Hepatocyte (in vitro differentiated cells): Measurements from ENCODE around the gene PTPRE. TPM values are rescaled to one million over a fixed set of nuclear protein-coding genes. Genes with fewer than 3 reads are reported as not detected.

Experiments
- DNase-seq: peaks from one replicate; pipeline ENCODE4 v3.0.0-alpha.2; 2016; ENCODE audit warnings: low spot score
- H2AFZ ChIP-seq: fragments of 200-600 bp; sonication (generic); 2 replicates; pipeline ENCODE4 v1.6.0; 2016; ENCODE audit warnings: antibody characterized with exemption, mild to moderate bottlenecking
- H3K27ac ChIP-seq: fragments of 200-600 bp; sonication (generic); 2 replicates; pipeline ENCODE4 v1.5.1; 2016; ENCODE audit warnings: mild to moderate bottlenecking
- H3K27me3 ChIP-seq: fragments of 200-600 bp; sonication (generic); 2 replicates; pipeline ENCODE4 v1.6.1; 2016
- H3K36me3 ChIP-seq: fragments of 200-600 bp; sonication (generic); replicated peaks from 2 replicates; pipeline ENCODE4 v1.5.1; 2016; ENCODE audit warnings: low read depth; ENCODE audit not compliant: insufficient read depth
- H3K4me1 ChIP-seq: fragments of 200-600 bp; sonication (generic); 2 replicates; pipeline ENCODE4 v1.5.1; 2016; ENCODE audit warnings: mild to moderate bottlenecking, moderate library complexity; ENCODE audit not compliant: insufficient read depth
- H3K4me2 ChIP-seq: fragments of 200-600 bp; sonication (generic); 2 replicates; pipeline ENCODE4 v1.6.0; 2016
- H3K4me3 ChIP-seq: fragments of 200-600 bp; sonication (generic); 2 replicates; pipeline ENCODE4 v1.5.1; 2016; ENCODE audit warnings: mild to moderate bottlenecking
- H3K79me2 ChIP-seq: fragments of 200-600 bp; sonication (generic); 2 replicates; pipeline ENCODE4 v1.6.0; 2017; ENCODE audit warnings: mild to moderate bottlenecking
- H3K9me2 ChIP-seq: fragments of 200-600 bp; sonication (generic); replicated peaks from 2 replicates; pipeline ENCODE4 v1.6.0; 2017; ENCODE audit warnings: mild to moderate bottlenecking; ENCODE audit not compliant: insufficient read depth
- H3K9me3 ChIP-seq: fragments of 200-600 bp; sonication (generic); 2 replicates; pipeline ENCODE4 v1.5.1; 2016; ENCODE audit warnings: low read depth, mild to moderate bottlenecking
- H4K20me1 ChIP-seq: fragments of 200-600 bp; sonication (generic); 2 replicates; pipeline ENCODE4 v1.6.0; 2016; ENCODE audit warnings: mild to moderate bottlenecking; ENCODE audit not compliant: insufficient read depth, poor library complexity, severe bottlenecking
- EZH2 ChIP-seq: fragments of 200-600 bp; sonication (generic); IDR thresholded peaks from 2 replicates; pipeline ENCODE4 v1.6.1; 2016; ENCODE audit warnings: antibody characterized with exemption, mild to moderate bottlenecking, borderline replicate concordance
- EZH2phosphoT487 ChIP-seq: fragments of 200-600 bp; sonication (generic); IDR thresholded peaks from one replicate; pipeline ENCODE4 v1.6.1; 2018; ENCODE audit warnings: antibody characterized with exemption, mild to moderate bottlenecking, low read depth, moderate library complexity; ENCODE audit not compliant: unreplicated experiment, severe bottlenecking
- WGBS: methylation state at CpG from one replicate; pipeline ENCODE4 v1.1.6; 2016; ENCODE audit warnings: low lambda C conversion rate; ENCODE audit errors: missing lambda C conversion rate; 5-methylcytosine and 5-hydroxymethylcytosine counted together
- polyA plus RNA-seq: library from polyadenylated mRNA; unstranded; fragments of >200 nt; fragmentation: Nextera tagmentation; extraction: Ambion mirVana; gene quantifications from 2 replicates; pipeline ENCODE4 v1.2.1, GENCODE V29; 2016
- total RNA-seq: library from RNA; depleted of rRNA; stranded (reverse); fragments of >200 nt; gene quantifications from 2 replicates; pipeline ENCODE4 v1.2.3, GENCODE V29; 2014
- TF ChIP-seq, protein P1 (sequence below): fragments of 200-600 bp; sonication (generic); IDR thresholded peaks from 2 replicates; pipeline ENCODE4 v1.5.1; 2016; ENCODE audit warnings: antibody characterized with exemption, mild to moderate bottlenecking; ENCODE audit not compliant: poor library complexity

Gene PTPRE
- total and polyA plus RNA-seq, 2 experiments from 2014 or later = 3.2 to 10.1 TPM

DNA sequence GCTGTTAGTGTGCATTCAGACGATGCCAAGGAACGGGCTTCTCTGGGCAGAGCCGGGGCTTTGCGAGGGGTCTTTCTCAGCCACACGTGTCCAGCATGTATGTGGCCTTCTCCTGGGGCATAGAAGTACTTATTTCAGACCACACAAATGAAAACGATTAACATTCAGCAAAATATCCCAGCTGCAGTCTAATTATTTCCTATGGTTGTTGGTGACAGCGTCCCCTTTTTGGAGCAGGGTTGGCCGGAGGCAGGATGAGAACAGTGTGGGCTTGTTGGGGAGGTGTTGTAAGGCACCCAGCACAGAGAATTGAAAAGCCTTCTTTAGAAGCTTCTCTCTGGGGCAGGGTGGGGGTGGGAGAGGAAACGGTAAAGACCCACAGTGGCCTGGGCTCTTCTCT, 54.2 kb downstream of the PTPRE start:
- no peak overlapping the region for H2AFZ ChIP-seq
- H3K27me3 ChIP-seq = no peaks in the 10 kb centered on the region
- H3K79me2 ChIP-seq = no peaks in the 10 kb centered on the region
- H3K27ac ChIP-seq = no peak overlapping the region
- H3K4me3 ChIP-seq = no peak overlapping the region
- TF ChIP-seq EZH2phosphoT487 (no peak), EZH2 (no peak)
- TF ChIP-seq, protein P1, sequence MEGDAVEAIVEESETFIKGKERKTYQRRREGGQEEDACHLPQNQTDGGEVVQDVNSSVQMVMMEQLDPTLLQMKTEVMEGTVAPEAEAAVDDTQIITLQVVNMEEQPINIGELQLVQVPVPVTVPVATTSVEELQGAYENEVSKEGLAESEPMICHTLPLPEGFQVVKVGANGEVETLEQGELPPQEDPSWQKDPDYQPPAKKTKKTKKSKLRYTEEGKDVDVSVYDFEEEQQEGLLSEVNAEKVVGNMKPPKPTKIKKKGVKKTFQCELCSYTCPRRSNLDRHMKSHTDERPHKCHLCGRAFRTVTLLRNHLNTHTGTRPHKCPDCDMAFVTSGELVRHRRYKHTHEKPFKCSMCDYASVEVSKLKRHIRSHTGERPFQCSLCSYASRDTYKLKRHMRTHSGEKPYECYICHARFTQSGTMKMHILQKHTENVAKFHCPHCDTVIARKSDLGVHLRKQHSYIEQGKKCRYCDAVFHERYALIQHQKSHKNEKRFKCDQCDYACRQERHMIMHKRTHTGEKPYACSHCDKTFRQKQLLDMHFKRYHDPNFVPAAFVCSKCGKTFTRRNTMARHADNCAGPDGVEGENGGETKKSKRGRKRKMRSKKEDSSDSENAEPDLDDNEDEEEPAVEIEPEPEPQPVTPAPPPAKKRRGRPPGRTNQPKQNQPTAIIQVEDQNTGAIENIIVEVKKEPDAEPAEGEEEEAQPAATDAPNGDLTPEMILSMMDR = no peak
- no peaks in the 10 kb centered on the region for H3K9me2 ChIP-seq
- no peaks in the 10 kb centered on the region for H3K4me1 ChIP-seq
- H3K36me3 ChIP-seq = no peaks in the 10 kb centered on the region
- no peak for DNase-seq
- no peaks in the 10 kb centered on the region for H4K20me1 ChIP-seq
- 89% methylated on average over 8 of the region's 9 CpGs for WGBS
- H3K9me3 ChIP-seq = no peaks in the 10 kb centered on the region
- no peak overlapping the region for H3K4me2 ChIP-seq

DNA sequence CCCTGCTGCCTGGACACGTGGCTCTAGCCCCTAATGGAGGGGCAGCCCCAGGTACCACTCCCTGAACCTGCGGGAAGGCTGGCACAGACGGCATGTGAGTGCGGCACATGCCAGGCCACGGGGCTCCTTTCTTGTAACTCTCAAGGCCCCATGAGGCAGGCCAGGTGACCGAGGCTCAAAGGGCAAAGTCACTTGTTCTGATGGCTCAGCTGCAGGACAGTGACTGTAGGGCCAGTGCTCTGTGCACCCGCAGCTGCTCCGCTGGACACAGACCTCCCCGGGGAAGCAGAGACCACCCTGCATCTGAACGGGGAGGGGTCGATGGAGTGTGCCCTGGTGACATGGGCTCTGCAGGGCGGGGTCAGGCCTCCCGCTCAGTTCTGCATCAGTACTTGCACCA, 55.3 kb downstream of the PTPRE start:
- no peak for TF ChIP-seq EZH2phosphoT487
- TF ChIP-seq EZH2 = no peak
- TF ChIP-seq, protein P1 = no peak
- H3K4me2 ChIP-seq = no peak overlapping the region
- no peaks in the 10 kb centered on the region for H3K9me3 ChIP-seq
- no peak overlapping the region for H3K4me3 ChIP-seq
- no peaks in the 10 kb centered on the region for H3K79me2 ChIP-seq
- 88% methylated on average over 13 of the region's 13 CpGs for WGBS
- H3K27me3 ChIP-seq = no peaks in the 10 kb centered on the region
- no peaks in the 10 kb centered on the region for H3K4me1 ChIP-seq
- H2AFZ ChIP-seq = no peak overlapping the region
- no peaks in the 10 kb centered on the region for H4K20me1 ChIP-seq
- no peaks in the 10 kb centered on the region for H3K36me3 ChIP-seq
- no peaks in the 10 kb centered on the region for H3K9me2 ChIP-seq
- no peak for DNase-seq
- no peak overlapping the region for H3K27ac ChIP-seq

DNA sequence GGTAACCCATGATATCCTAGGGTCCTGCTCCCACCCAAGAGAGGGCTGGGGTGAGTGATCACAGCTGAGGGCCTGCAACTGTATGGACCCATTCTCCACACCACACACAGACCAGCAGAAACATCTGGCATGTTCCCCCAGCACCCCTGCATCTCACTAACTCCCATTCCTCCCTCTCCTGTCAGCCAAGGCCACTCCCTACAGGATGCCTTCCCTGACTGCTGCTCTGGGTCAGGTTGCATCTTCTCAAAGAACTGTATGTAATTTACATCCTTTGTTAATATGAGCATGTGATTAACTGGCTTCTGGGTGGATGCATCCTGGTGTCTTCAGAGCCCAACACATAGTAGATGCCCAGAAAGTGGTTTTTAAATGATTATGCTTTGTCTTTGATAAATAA, 56.2 kb downstream of the PTPRE start:
- Histone ChIP-seq H3K4me2 (no peak overlapping the region), H3K4me1 (no peaks in the 10 kb centered on the region), H4K20me1 (no peaks in the 10 kb centered on the region), H3K36me3 (no peaks in the 10 kb centered on the region), H3K79me2 (no peaks in the 10 kb centered on the region), H3K27ac (no peak overlapping the region), H3K4me3 (no peak overlapping the region), H2AFZ (no peak overlapping the region), H3K9me2 (no peaks in the 10 kb centered on the region), H3K27me3 (no peaks in the 10 kb centered on the region), H3K9me3 (no peaks in the 10 kb centered on the region)
- DNase-seq = no peak
- TF ChIP-seq, protein P1 = no peak
- TF ChIP-seq EZH2phosphoT487 (no peak), EZH2 (no peak)

DNA sequence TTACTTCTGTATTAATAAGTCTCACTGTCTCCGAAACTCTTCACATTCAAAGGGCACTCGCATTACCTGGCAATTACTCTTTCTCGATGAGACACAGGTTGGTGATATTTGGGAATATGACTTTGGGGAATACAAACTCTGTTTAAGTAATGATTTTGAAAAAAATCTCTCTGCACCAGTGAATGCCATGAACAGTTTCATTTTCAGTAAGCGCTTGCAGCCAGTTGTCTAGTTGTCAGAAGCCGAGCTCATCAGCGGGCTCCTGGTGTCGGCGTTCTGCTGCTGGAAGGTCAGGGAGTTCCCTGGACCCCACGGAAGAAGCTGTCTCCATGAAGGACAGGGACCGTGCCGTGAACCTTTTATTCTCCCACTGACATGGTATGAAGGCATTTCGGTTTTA, 57.7 kb downstream of the PTPRE start:
- Histone ChIP-seq H3K79me2 (no peaks in the 10 kb centered on the region), H2AFZ (no peak overlapping the region), H3K9me3 (no peaks in the 10 kb centered on the region), H3K27ac (no peak overlapping the region), H3K4me2 (no peak overlapping the region), H3K4me3 (no peak overlapping the region), H3K36me3 (no peaks in the 10 kb centered on the region), H3K9me2 (no peaks in the 10 kb centered on the region), H3K4me1 (no peaks in the 10 kb centered on the region), H4K20me1 (no peaks in the 10 kb centered on the region), H3K27me3 (no peaks in the 10 kb centered on the region)
- WGBS = 97% methylated on average over 12 of the region's 12 CpGs
- TF ChIP-seq EZH2phosphoT487 (no peak), EZH2 (no peak)
- TF ChIP-seq, protein P1 = no peak
- no peak for DNase-seq
